HEK293 (cell line): ENCODE results near the gene STOX2.
A peak's percentile ranks its signal among the peaks of the same experiment; 100 is the strongest.

Experiments
- HOXD13 ChIP-seq: sonication (generic); formaldehyde crosslinking; IDR thresholded peaks from 2 replicates; pipeline ENCODE4 v1.8.0; 2022; ENCODE audit warnings: missing genetic modification reagents, borderline replicate concordance
- KLF9 ChIP-seq: fragments of 450-650 bp; formaldehyde crosslinking; IDR thresholded peaks from 2 replicates; pipeline ENCODE4 v1.5.1; 2016; ENCODE audit warnings: missing biosample characterization, missing genetic modification characterization, low read depth
- MZF1 ChIP-seq: fragments of 450-650 bp; formaldehyde crosslinking; IDR thresholded peaks from 2 replicates; pipeline ENCODE4 v1.5.1; 2017; ENCODE audit warnings: missing biosample characterization, missing genetic modification characterization, borderline replicate concordance
- OSR2 ChIP-seq: fragments of 450-650 bp; formaldehyde crosslinking; IDR thresholded peaks from 2 replicates; pipeline ENCODE4 v1.5.1; 2016; ENCODE audit warnings: missing biosample characterization, missing genetic modification characterization
- REPIN1 ChIP-seq: fragments of 450-650 bp; formaldehyde crosslinking; IDR thresholded peaks from 2 replicates; pipeline ENCODE4 v1.5.1; 2017; ENCODE audit warnings: missing biosample characterization, missing genetic modification characterization, low read depth
- SP7 ChIP-seq: fragments of 450-650 bp; formaldehyde crosslinking; IDR thresholded peaks from 2 replicates; pipeline ENCODE4 v1.5.1; 2016; ENCODE audit warnings: missing biosample characterization, missing genetic modification characterization
- WT1 ChIP-seq: fragments of 450-650 bp; formaldehyde crosslinking; IDR thresholded peaks from 2 replicates; pipeline ENCODE4 v1.5.1; 2016; ENCODE audit warnings: missing biosample characterization, missing genetic modification characterization
- ZBTB20 ChIP-seq: fragments of 450-650 bp; formaldehyde crosslinking; IDR thresholded peaks from 2 replicates; pipeline ENCODE4 v1.5.1; 2016; ENCODE audit warnings: missing biosample characterization, missing genetic modification characterization
- ZIC2 ChIP-seq: fragments of 450-650 bp; formaldehyde crosslinking; IDR thresholded peaks from 2 replicates; pipeline ENCODE4 v1.5.1; 2016; ENCODE audit warnings: missing biosample characterization, missing genetic modification characterization
- ZNF121 ChIP-seq: fragments of 450-650 bp; formaldehyde crosslinking; IDR thresholded peaks from 2 replicates; pipeline ENCODE4 v1.5.1; 2016; ENCODE audit warnings: missing biosample characterization, missing genetic modification characterization
- ZNF16 ChIP-seq: fragments of 450-650 bp; formaldehyde crosslinking; IDR thresholded peaks from 2 replicates; pipeline ENCODE4 v1.5.1; 2016; ENCODE audit warnings: low read depth, missing biosample characterization, missing genetic modification characterization
- ZNF2 ChIP-seq: fragments of 450-650 bp; formaldehyde crosslinking; IDR thresholded peaks from 2 replicates; pipeline ENCODE4 v1.5.1; 2016; ENCODE audit warnings: missing biosample characterization, missing genetic modification characterization
- ZNF202 ChIP-seq: fragments of 450-650 bp; formaldehyde crosslinking; IDR thresholded peaks from 2 replicates; pipeline ENCODE4 v1.5.1; 2016; ENCODE audit warnings: missing biosample characterization, missing genetic modification characterization, borderline replicate concordance
- ZNF211 ChIP-seq: fragments of 450-650 bp; formaldehyde crosslinking; IDR thresholded peaks from 2 replicates; pipeline ENCODE4 v1.5.1; 2016; ENCODE audit warnings: low read depth, missing biosample characterization, missing genetic modification characterization
- ZNF302 ChIP-seq: fragments of 450-650 bp; formaldehyde crosslinking; IDR thresholded peaks from 2 replicates; pipeline ENCODE4 v1.5.1; 2016; ENCODE audit warnings: missing biosample characterization, missing genetic modification characterization, low read depth
- ZNF391 ChIP-seq: fragments of 450-650 bp; formaldehyde crosslinking; IDR thresholded peaks from 2 replicates; pipeline ENCODE4 v1.5.1; 2016; ENCODE audit warnings: low read depth, missing biosample characterization, missing genetic modification characterization, borderline replicate concordance
- ZNF473 ChIP-seq: fragments of 450-650 bp; formaldehyde crosslinking; IDR thresholded peaks from 2 replicates; pipeline ENCODE4 v1.5.1; 2017; ENCODE audit warnings: missing biosample characterization, missing genetic modification characterization
- ZNF596 ChIP-seq: fragments of 450-650 bp; IDR thresholded peaks from 2 replicates; pipeline ENCODE4 v1.5.0; 2018; ENCODE audit warnings: missing biosample characterization, mild to moderate bottlenecking, missing genetic modification characterization, moderate library complexity
- ZNF776 ChIP-seq: fragments of 450-650 bp; formaldehyde crosslinking; IDR thresholded peaks from 2 replicates; pipeline ENCODE4 v1.5.0; 2017; ENCODE audit warnings: missing biosample characterization, missing genetic modification characterization, borderline replicate concordance
- ZNF837 ChIP-seq: fragments of 450-650 bp; formaldehyde crosslinking; IDR thresholded peaks from 2 replicates; pipeline ENCODE4 v1.5.1; 2016; ENCODE audit warnings: missing biosample characterization, missing genetic modification characterization
- TF ChIP-seq, protein P1 (sequence below): fragments of 450-650 bp; formaldehyde crosslinking; IDR thresholded peaks from 2 replicates; pipeline ENCODE4 v1.5.1; 2016; ENCODE audit warnings: missing biosample characterization, missing genetic modification characterization, borderline replicate concordance
- TF ChIP-seq, protein P2 (sequence below): fragments of 450-650 bp; IDR thresholded peaks from 2 replicates; pipeline ENCODE4 v1.5.1; 2018; ENCODE audit warnings: missing biosample characterization, missing genetic modification characterization
- TF ChIP-seq, protein P3 (sequence below): fragments of 450-650 bp; formaldehyde crosslinking; IDR thresholded peaks from 2 replicates; pipeline ENCODE4 v1.5.1; 2017; ENCODE audit warnings: missing biosample characterization, missing genetic modification characterization
- TF ChIP-seq, protein P4 (sequence below): fragments of 450-650 bp; formaldehyde crosslinking; IDR thresholded peaks from 2 replicates; pipeline ENCODE4 v1.5.1; 2016; ENCODE audit warnings: missing biosample characterization, missing genetic modification characterization
- TF ChIP-seq, protein P5 (sequence below): fragments of 450-650 bp; IDR thresholded peaks from 2 replicates; pipeline ENCODE4 v1.5.1; 2018; ENCODE audit warnings: missing biosample characterization, mild to moderate bottlenecking, missing genetic modification characterization

The STOX2 gene

DNA sequence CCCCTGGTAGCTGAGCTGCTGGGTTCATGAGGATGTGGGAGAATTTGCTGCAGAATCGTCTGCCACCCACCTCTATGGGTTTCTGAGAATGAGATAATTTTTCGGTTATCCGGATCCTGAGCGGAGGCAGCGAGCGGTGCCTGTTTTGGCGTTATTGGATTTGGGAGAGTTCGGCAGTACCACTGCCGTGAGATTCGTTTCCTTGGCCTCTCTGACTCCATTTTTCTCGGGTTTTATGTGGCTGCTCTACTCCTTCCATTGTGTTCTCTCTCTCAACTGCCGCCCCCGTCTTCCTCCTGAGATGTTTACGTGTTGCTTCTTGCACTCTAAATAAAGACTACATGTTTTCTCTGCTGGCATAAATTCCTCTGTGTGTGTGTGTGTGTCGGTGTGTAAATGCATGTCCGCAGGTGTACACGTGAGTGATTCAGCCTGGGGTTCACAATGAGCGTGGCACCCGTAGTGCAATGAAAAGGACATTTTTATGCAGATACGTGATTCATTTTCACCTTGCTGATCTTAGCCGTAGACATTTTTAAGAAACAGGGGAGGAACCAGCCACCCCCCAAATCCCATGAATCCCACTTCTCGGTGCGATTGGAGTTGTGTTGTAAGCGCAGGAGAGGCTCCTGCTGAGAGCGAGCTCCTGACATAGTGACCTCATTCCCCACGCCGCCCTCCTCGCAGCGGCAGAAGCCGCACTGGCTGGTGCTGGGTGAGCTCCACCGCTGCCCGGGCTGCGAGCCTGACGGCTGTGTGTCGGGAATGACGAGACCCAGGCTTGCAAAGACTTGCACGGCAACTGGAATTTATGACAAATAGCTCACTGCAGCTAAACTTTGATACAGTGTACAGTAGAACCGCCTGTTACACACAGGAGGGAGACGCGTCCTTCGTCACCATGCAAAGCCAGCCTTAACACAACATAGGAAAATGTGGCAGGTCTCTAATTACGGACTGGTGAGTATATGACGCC lies 82.2 kb downstream of the STOX2 start (continued):
- TF ChIP-seq, protein P1, sequence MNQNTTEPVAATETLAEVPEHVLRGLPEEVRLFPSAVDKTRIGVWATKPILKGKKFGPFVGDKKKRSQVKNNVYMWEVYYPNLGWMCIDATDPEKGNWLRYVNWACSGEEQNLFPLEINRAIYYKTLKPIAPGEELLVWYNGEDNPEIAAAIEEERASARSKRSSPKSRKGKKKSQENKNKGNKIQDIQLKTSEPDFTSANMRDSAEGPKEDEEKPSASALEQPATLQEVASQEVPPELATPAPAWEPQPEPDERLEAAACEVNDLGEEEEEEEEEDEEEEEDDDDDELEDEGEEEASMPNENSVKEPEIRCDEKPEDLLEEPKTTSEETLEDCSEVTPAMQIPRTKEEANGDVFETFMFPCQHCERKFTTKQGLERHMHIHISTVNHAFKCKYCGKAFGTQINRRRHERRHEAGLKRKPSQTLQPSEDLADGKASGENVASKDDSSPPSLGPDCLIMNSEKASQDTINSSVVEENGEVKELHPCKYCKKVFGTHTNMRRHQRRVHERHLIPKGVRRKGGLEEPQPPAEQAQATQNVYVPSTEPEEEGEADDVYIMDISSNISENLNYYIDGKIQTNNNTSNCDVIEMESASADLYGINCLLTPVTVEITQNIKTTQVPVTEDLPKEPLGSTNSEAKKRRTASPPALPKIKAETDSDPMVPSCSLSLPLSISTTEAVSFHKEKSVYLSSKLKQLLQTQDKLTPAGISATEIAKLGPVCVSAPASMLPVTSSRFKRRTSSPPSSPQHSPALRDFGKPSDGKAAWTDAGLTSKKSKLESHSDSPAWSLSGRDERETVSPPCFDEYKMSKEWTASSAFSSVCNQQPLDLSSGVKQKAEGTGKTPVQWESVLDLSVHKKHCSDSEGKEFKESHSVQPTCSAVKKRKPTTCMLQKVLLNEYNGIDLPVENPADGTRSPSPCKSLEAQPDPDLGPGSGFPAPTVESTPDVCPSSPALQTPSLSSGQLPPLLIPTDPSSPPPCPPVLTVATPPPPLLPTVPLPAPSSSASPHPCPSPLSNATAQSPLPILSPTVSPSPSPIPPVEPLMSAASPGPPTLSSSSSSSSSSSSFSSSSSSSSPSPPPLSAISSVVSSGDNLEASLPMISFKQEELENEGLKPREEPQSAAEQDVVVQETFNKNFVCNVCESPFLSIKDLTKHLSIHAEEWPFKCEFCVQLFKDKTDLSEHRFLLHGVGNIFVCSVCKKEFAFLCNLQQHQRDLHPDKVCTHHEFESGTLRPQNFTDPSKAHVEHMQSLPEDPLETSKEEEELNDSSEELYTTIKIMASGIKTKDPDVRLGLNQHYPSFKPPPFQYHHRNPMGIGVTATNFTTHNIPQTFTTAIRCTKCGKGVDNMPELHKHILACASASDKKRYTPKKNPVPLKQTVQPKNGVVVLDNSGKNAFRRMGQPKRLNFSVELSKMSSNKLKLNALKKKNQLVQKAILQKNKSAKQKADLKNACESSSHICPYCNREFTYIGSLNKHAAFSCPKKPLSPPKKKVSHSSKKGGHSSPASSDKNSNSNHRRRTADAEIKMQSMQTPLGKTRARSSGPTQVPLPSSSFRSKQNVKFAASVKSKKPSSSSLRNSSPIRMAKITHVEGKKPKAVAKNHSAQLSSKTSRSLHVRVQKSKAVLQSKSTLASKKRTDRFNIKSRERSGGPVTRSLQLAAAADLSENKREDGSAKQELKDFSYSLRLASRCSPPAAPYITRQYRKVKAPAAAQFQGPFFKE (tag by site-specific recombination), result no peak
- TF ChIP-seq, protein P2, sequence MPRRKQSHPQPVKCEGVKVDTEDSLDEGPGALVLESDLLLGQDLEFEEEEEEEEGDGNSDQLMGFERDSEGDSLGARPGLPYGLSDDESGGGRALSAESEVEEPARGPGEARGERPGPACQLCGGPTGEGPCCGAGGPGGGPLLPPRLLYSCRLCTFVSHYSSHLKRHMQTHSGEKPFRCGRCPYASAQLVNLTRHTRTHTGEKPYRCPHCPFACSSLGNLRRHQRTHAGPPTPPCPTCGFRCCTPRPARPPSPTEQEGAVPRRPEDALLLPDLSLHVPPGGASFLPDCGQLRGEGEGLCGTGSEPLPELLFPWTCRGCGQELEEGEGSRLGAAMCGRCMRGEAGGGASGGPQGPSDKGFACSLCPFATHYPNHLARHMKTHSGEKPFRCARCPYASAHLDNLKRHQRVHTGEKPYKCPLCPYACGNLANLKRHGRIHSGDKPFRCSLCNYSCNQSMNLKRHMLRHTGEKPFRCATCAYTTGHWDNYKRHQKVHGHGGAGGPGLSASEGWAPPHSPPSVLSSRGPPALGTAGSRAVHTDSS (tag by site-specific recombination), result no peak
- TF ChIP-seq, protein P3, sequence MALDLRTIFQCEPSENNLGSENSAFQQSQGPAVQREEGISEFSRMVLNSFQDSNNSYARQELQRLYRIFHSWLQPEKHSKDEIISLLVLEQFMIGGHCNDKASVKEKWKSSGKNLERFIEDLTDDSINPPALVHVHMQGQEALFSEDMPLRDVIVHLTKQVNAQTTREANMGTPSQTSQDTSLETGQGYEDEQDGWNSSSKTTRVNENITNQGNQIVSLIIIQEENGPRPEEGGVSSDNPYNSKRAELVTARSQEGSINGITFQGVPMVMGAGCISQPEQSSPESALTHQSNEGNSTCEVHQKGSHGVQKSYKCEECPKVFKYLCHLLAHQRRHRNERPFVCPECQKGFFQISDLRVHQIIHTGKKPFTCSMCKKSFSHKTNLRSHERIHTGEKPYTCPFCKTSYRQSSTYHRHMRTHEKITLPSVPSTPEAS (tag by site-specific recombination), result no peak; the same call in 1 of the 2 replicates
- TF ChIP-seq ZBTB20 (tag by site-specific recombination), result 0 out of 2 replicates have a peak, but pooled peaks have one; percentile 48
- peak; percentile 49; the same call in 1 of the 2 replicates for TF ChIP-seq OSR2 (tag by site-specific recombination)
- 0 out of 2 replicates have a peak, but pooled peaks have one; percentile 15 for TF ChIP-seq KLF9 (tag by site-specific recombination)
- TF ChIP-seq ZNF837, result no peak
- TF ChIP-seq ZNF302 (tag by site-specific recombination), result no peak
- TF ChIP-seq, protein P4, sequence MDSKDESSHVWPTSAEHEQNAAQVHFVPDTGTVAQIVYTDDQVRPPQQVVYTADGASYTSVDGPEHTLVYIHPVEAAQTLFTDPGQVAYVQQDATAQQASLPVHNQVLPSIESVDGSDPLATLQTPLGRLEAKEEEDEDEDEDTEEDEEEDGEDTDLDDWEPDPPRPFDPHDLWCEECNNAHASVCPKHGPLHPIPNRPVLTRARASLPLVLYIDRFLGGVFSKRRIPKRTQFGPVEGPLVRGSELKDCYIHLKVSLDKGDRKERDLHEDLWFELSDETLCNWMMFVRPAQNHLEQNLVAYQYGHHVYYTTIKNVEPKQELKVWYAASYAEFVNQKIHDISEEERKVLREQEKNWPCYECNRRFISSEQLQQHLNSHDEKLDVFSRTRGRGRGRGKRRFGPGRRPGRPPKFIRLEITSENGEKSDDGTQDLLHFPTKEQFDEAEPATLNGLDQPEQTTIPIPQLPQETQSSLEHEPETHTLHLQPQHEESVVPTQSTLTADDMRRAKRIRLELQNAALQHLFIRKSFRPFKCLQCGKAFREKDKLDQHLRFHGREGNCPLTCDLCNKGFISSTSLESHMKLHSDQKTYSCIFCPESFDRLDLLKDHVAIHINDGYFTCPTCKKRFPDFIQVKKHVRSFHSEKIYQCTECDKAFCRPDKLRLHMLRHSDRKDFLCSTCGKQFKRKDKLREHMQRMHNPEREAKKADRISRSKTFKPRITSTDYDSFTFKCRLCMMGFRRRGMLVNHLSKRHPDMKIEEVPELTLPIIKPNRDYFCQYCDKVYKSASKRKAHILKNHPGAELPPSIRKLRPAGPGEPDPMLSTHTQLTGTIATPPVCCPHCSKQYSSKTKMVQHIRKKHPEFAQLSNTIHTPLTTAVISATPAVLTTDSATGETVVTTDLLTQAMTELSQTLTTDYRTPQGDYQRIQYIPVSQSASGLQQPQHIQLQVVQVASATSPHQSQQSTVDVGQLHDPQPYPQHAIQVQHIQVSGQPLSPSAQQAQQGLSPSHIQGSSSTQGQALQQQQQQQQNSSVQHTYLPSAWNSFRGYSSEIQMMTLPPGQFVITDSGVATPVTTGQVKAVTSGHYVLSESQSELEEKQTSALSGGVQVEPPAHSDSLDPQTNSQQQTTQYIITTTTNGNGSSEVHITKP (tag by site-specific recombination), result no peak
- TF ChIP-seq ZNF596, result no peak
- TF ChIP-seq, protein P5, sequence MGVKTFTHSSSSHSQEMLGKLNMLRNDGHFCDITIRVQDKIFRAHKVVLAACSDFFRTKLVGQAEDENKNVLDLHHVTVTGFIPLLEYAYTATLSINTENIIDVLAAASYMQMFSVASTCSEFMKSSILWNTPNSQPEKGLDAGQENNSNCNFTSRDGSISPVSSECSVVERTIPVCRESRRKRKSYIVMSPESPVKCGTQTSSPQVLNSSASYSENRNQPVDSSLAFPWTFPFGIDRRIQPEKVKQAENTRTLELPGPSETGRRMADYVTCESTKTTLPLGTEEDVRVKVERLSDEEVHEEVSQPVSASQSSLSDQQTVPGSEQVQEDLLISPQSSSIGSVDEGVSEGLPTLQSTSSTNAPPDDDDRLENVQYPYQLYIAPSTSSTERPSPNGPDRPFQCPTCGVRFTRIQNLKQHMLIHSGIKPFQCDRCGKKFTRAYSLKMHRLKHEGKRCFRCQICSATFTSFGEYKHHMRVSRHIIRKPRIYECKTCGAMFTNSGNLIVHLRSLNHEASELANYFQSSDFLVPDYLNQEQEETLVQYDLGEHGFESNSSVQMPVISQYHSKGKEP, result no peak
- no peak for TF ChIP-seq ZNF211 (tag by site-specific recombination)
- TF ChIP-seq ZNF16 (tag by site-specific recombination), result no peak
- TF ChIP-seq ZNF473 (tag by site-specific recombination), result no peak
- TF ChIP-seq ZNF776 (tag by site-specific recombination), result no peak
- peak; percentile 70 for TF ChIP-seq SP7 (tag by site-specific recombination)
- TF ChIP-seq ZIC2, result peak; percentile 68
- TF ChIP-seq ZNF2 (tag by site-specific recombination), result 0 out of 2 replicates have a peak, but pooled peaks have one; percentile 7
- no peak for TF ChIP-seq ZNF391 (tag by site-specific recombination)
- TF ChIP-seq ZNF202 (tag by site-specific recombination), result no peak
- TF ChIP-seq WT1 (tag by site-specific recombination), result no peak
- TF ChIP-seq ZNF121, result no peak
- peak; percentile 13; the same call in 1 of the 2 replicates for TF ChIP-seq MZF1
- TF ChIP-seq REPIN1, result no peak
- TF ChIP-seq HOXD13 (CRISPR knock-in tag), result no peak
